Amygdala (tissue), 56 donors: Measurements from ENCODE around the gene FAM20B.
A peak's percentile ranks its signal among the peaks of the same experiment; 100 is the strongest.

Experiments used
- DNase-seq, 56 donors: peaks; one replicate each; lab custom pipeline; 2025; lab: John Stamatoyannopoulos, UW

FAM20B gene

DNA sequence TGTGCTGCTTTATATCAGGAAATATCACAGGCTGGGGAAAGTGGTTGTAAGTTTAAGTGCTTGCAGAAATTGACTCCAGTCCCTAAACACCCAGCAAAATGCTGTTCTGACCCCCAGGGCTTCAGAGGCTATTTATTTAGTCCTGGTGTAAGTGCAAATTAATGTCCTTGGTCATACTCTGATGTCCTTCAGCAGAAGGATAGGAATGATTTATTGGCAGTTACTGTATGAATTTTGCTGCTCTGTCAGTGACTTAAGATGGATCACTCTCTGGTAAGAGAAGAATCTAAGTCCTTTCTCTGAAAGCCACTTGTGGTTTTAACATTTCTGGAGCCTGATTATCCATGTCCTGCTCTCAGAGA lies 21.9 kb downstream of the FAM20B start:
- DNase-seq: no peak

DNA sequence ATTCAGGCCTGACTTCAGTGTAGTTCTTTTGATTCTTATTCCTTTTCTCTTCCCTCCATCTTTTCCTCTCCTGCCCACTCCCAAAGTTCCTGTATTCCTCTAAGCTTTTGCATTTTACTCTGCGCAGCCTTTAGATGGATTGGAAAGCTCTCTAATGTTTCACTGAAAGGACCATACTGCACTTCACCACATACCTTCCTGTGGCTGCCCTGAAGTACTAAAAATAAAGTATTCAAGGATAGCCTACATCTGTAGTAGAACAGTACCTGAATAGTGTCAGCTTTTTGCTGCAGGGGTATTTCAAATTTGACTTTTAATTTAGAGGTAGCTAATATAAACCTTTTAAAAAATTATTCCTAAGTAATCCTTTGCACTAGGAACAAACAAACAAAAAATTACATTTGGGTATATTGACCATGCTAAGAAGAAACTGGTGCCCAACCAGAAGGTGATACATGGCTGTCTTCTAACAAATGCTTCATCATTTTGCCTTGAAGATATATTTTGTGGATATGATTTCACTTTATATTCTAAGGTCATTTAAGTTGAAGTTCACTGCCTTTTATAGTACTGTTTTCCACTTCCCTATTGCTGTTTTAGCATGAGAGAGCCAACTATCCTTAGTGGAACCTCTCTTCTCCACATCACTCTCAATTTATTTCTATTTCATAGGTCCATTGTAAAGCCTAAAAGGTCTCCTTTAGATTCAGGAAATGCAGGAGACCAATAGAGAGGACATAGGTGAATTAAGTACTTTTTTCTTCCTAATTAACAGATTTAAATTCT lies 22.8 kb downstream of the FAM20B start:
- DNase-seq: no peak

DNA sequence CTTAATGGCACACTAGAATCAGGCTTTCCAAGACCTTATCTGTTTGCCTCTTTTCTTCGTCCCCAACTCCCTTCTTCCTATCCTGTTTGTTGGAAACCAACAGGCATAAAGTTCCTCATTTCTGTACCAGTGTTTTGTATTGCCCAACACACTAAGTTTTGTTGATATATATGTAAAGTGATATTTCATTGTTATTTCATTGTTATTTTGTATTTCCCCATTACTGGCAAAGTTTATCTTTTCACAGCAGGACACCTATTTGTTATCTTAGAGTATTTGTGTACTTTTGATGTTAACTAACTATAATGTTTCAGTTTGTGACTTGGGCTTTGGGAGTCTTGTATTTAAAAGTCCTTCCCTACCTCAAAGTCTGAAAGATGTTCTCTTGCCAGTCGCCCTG lies 27.1 kb downstream of the FAM20B start:
- no peak for DNase-seq

DNA sequence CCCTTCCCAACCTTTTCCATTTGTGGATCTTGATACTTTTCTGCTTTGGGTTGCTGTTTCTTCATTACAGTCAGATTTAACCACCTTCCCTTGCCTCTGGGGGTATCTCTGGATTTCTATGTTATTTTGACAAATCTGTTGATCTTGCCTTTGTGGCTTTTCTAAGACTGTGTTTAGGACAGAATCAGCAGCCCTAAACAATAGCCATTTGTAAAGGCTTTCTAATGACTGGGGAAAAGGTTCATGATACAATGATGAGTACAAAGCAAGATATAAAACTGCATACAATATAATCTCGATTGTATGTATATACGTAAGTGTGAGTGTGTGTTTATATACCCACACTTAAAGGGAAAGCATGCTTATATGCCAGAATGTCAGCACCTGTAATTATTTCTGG lies 27.8 kb downstream of the FAM20B start:
- no peak for DNase-seq

DNA sequence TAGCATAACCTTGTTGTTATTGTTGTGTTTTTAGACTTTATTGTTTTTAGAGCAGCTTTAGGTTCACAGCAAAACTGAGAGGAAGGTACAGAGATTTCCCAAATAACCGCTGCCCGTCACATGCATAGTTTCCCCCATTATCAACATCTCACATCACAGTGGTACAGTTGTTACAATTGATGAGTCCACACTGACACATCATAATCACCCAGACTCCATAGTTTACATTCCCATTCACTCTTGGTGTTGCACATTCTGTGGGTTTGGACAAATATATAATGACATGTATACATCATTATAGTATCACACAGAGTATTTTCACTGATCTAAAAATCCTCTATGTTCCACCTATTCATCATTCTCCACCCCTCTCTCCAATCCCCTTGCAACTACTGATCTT lies 30.2 kb downstream of the FAM20B start:
- no peak for DNase-seq

DNA sequence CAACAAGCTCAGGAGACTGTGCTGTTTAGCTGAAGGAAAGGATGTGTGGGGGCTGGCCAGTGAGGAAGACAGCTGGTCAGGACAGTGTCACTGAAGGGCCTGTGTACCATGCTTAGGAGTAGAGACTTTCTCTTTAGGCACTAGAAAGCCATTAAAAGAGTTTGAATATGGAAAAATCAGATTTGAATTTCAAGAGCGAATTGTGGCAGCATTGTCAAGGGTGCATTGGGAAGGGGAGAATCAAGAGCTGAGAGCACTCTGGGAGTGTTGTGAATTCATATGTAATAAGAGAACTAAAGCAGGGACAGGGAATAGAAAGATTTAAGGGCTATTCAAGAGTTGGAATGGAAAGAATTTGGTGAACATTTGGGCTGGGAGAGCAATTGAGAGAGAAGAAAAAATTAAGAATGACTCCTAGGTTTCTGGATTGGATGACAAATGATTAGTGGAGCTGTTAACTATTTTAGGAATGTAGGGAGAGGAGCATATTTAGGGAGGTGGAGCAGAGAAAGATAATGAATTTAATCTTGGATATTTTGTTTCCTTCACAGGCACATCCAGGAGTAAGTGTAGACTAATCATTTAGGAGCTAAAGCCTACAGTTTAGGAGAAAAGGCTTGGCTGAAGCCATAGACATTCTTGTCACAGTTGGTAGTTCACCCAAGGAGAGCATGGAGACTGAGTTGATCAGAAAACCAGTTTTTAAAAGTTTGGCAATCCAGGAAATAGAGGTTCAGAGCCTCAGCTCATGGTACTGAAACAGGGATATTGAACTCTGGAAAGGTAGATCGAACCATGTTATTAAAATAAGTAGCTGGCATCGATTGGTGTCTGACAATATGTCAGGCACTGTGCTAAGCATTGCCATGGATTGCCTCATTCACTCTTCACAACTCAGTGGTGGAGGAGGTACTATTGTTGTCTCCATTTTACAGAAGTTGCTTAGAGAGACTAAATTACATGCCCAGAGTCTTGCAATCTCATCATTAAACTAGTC lies 33.1 kb downstream of the FAM20B start:
- DNase-seq: no peak

DNA sequence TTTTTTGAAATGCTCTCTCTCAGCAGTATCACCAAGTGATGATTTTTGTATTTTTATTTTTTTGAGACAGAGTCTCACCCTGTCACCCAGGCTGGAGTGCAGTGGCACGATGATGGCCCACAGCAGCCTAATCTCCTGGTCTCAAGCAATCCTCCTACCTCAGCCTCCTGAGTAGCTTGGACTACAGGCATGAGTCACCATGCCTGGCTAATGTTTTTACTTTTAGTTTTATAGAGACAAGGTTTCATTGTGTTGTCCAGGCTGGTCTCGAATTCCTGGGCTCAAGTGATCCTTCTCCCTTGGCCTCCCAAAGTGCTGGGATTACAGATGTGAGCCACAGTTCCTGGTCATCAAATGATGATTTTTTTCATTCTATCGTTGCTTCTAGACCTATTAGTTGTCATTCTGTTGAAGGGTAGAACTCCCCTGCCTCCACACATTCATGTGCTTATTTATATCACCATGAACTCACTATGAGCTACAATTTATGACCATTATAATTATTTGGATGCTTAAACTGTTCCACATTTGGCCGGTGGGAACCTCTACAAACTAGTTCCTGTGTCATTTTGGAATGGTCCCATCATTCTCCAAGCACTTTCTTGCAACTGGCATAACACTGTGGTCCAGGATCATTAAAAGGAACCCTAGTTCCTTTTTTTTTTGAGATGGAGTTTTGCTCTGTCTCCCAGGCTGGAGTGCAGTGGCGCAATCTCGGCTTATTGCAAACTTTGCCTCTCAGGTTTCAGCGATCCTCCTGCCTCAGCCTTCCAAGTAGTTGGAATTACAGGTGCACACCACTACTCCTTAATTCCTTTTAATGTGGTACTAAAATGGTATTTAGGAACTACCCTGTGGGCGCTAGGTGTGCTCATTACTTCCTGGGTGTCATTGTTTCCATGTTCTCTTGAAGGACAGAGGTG lies 35.9 kb downstream of the FAM20B start:
- DNase-seq: no peak

DNA sequence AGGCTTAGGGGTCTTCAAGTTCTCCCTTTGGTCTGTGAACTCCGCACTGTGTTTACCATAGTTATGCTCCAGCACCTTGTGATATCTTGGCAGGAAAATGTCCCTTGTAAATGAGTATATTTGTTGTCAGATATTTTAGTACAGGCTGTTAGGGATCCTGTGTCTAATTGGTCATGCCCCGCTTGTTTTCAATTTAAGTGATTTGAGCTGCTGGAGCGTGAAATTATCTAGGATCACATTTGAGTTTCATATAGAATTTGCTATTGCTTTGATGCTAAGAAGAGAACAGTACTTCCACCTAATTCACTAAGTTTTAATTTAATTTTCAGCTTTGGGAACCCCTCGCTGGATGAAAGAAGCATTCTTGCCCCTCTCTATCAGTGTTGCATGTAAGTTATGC lies 40.8 kb downstream of the FAM20B start:
- DNase-seq: no peak

DNA sequence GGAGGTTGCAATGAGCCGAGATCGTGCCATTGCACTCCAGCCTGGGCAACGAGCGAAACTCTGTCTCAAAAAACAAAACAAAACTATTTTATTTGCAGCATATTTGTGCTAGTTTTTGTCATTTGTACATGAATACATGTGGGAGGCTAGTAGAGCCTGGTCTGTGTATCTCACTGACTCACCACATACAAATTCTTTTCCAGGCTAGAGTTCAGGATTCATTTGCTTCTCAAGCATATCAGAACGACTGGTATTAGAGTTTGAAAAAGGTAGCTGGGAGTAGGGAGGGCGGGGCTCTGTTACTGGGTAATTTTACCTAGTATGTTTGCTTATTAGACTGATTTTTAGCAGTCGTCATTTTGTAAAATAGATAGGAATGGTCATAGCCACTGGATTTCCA lies 51.7 kb downstream of the FAM20B start:
- no peak for DNase-seq

DNA sequence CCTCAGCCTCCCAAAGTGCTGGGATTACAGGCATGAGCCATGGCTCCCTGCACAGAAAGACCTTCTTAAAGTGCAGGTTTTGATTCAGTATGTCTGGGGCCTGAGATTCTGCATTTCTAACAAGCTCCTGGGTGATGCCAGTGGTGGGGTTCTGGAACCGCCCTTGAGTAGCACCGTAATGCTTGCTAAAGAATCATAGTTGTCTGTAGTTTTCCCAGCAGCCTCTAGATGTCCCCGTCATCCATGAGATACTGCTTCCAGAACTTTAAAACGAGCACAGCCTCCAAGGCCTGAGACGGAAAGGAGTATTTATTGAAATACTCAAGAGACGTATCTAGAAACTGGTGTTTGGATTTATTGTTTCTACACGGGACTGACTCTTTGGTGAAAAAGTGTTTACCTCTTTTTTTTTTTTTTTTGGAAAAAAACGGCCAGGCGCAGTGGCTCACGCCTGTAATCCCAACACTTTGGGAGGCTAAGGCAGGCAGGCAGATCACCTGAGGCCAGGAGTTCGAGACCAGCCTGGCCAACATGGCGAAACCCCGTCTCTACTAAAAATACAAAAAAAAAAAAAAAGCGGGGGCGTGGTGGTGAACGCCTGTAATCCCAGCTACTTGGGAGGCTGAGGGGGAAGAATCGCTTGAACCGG lies 53.5 kb downstream of the FAM20B start:
- DNase-seq: peak in 24 of 56 donors; percentile 7 to 75 (median 28)

DNA sequence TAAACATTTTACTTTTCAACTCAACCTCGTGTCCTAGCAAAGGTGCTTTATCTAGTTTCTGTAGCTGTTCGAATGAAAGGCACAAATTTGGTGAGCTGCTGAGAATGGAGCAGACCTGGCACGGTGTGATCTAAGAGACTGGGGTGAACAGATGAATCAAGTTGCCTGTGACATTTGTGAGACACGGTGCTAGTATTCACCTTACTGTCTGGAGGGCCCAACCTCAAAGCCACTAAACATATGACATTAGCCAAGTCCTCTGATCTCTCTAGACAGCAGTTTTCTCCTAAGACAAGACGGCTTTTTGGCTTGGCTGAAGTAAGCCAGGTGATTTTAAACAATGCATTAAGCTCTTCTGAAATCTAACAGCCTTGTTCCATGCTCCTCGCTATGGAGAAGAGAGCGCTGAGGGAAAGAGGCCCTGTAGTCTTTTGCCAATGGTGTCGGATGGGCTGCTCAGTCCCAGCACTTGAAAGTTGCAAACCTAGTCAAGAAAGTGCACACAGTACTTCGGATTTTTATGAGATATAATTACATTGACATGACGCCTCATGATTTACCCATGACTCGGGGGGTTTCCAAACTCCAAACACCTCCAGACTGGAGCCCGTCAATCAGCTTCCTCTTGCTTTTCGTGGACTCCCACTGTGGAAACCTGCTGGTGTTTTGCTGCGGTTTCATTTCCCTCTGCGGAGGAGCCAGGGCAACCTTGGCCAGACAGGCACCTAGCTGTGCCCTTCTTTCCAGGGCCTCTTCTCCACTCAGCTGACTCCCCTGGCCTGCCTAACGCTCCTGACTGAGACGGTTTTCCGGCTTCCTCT lies 55.4 kb downstream of the FAM20B start:
- peak in 1 of 56 donors; percentile 59 for DNase-seq

DNA sequence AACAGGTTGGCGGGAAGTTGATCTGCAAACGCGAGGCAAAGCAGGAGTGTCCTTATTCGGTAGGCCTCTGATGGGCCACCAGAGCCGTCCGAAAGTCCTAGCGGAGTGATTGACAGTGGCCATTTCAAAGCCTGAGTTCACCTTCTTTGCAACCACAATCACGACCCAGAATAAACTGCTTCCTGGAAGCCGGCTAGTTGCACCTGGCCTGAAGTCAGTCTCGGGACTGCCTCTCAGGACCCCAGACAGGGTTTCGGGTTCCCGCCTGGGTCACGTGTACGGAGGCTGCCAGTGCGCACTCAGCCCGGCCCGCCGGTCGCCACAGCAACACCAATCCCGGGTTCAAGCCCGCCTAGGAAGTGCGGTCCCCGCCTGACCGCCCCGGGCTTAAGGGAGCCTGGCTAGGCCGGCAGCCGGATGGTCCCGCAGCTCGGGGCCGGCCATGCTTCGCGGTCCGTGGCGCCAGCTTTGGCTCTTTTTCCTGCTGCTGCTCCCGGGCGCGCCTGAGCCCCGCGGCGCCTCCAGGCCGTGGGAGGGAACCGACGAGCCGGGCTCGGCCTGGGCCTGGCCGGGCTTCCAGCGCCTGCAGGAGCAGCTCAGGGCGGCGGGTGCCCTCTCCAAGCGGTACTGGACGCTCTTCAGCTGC lies 56.1 kb downstream of the FAM20B start, which contains the start of gene TOR3A:
TSS of gene TOR3A (plus strand) at position 384 of the 646 bp plus-strand sequence. CDS start at position 443, 59 bp downstream.
- peak; percentile 50 to 93 (median 84) for DNase-seq

DNA sequence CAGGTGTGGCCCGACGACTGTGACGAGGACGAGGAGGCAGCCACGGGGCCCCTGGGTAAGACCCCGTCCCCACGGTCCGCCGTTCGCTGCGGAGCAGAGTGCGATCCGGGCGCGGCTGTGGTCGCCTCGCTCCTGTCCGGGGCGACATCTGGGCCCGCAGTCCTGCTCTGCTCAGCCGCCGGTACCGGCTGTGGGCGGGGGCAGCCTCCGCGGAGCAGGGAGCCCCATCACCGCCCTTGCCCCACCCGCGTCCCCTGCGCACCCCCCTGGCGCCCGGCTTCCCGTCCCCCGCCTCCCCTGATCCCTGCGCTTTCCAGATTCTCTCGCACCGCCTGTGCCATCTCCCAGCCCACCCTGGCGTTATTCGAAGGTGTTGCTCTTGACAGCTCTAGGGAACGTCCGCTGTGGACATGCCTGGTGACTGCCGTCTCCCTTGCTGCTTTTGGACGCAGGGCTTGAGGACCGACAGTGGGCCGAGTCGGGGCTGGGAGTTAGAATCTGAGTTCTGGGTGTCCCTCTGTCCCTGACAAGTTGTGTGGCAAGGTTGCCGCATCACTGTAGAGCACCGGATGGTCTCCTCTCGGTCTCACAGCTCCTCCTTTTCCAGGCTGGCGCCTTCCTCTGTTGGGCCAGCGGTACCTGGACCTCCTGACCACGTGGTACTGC lies 56.8 kb downstream of the FAM20B start:
- DNase-seq: peak in 12 of 56 donors; percentile 11 to 56 (median 39)

DNA sequence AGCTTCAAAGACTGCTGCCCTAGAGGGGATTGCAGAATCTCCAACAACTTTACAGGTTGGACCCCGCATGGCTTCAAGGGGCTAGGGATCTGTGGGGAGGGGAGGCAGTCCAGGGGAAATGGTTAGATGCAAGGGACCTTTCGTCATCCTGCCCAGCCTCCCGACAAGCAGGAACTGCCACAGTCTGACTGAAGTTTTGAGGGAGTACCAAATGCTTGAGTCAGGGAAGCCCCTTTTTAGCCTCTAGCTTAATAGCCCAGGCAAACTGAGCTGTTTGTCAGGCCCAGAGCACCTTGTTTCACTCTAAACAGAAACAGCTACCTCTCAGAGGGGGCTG lies 57.3 kb downstream of the FAM20B start:
- no peak for DNase-seq

DNA sequence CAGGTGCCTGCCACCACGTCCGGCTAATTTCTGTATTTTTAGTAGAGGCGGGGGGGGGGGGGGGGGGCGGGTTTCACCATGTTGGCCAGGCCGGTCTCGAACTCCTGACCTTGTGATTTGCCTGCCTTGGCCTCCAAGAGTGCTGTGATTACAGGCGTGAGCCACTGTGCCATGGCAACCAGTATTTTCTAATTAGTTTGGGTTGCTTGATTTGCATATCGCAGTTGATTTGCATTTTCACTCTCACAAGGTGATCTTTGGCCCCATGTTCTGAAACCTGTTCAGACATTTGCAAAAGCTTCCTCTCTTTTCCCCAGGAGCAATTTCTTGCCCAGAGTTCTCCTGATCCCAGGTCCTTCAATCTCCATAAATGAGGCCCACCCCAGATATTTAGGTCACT lies 57.8 kb downstream of the FAM20B start:
- DNase-seq: no peak

DNA sequence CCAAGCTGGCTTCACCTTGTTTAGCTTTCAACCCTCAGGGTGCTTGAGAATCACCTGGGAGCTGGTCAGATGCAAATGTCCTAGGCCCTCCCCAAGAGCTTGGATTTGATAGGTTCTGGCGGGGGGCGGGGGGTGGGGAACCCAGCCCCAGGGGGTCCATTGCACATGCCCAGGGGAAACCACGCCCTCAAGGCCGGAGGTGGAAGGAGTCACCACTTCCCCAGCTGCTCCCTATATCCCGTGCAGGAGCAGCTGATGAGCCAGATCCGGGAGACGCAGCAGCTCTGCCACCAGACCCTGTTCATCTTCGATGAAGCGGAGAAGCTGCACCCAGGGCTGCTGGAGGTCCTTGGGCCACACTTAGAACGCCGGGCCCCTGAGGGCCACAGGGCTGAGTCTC lies 62.0 kb downstream of the FAM20B start:
- DNase-seq: no peak

DNA sequence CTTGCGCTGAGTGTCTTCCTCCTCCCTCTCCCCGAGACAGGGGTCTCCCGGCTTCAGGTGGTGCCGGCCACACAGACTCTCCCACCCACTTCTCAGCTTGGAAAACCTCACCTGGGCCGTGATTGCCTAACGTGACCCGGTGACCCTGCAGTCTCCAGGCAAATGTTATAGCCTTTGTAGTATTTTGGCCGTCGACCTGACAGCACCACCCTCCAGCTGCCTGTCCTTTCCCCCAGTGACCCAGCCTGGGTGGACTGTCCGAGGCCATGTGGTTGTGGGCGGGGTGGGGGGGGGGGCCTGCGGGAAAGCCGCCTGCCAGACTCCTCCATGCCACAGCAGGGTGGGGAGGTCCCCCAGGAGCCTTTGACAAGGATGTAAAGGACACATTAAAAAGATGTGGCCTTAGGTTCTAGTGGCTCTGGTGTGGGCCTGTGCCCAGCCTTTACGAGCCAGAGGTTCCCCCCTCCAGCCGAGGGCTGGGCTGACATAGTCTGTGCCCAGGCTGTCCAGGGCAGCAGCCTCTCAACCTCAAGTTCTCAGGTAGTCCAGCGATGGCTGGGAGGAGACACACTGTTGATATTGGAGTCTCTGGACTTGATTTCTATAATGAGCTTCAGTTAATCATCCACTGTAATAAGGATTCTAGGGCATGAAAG lies 64.3 kb downstream of the FAM20B start:
- DNase-seq: no peak
